Stimulated activated CD8-positive, alpha-beta memory T cell treated with anti-CD3 and anti-CD28 coated beads, Interleukin-4, amount 100 ng/mL, for 1 hour (primary cell): ENCODE results near the gene VCL.
"Not testable (repeated sequence)": the region's sequence is repeated elsewhere in the genome, so short reads cannot be mapped to it uniquely, and the experiment has no call there.

ENCODE experiments used
- DNase-seq, 2 donors: peaks; one replicate each; pipeline ENCODE4 v3.0.0-alpha.2; 2020; ENCODE audit warnings: low read depth in 2 of 2, low spot score in 1 of 2

VCL gene

GRCh38 chr10:74035303-74035702 lies 37.4 kb downstream of the VCL start:
- no peak for DNase-seq

GRCh38 chr10:74036474-74036873 lies 38.6 kb downstream of the VCL start:
- no peak for DNase-seq

- DNase-seq = no peak
These were observed 41.7 kb downstream of the VCL start for GRCh38 chr10:74039561-74040145.

GRCh38 chr10:74040200-74041126 lies 42.5 kb downstream of the VCL start:
- DNase-seq = no peak

- DNase-seq = no peak
These were observed 46.5 kb downstream of the VCL start for GRCh38 chr10:74044419-74044818.

- no peak for DNase-seq
These were observed 49.4 kb downstream of the VCL start for GRCh38 chr10:74047304-74047703.

GRCh38 chr10:74047871-74048270 lies 50.0 kb downstream of the VCL start:
- DNase-seq = no peak

GRCh38 chr10:74048433-74048832 lies 50.5 kb downstream of the VCL start:
- no peak for DNase-seq

GRCh38 chr10:74049955-74050354 lies 52.0 kb downstream of the VCL start:
- DNase-seq = no peak

- no peak for DNase-seq
These were observed 52.7 kb downstream of the VCL start for GRCh38 chr10:74050653-74051052.

GRCh38 chr10:74051736-74052342 lies 53.9 kb downstream of the VCL start:
- no peak for DNase-seq

- no peak for DNase-seq
These were observed 55.1 kb downstream of the VCL start for GRCh38 chr10:74052994-74053393.

GRCh38 chr10:74055383-74056049 lies 57.6 kb downstream of the VCL start:
- DNase-seq = no peak

GRCh38 chr10:74056050-74056818 lies 58.3 kb downstream of the VCL start:
- DNase-seq = no peak

- DNase-seq = no peak
These were observed 60.2 kb downstream of the VCL start for GRCh38 chr10:74058071-74058470.

GRCh38 chr10:74058658-74059057 lies 60.7 kb downstream of the VCL start:
- DNase-seq = no peak

GRCh38 chr10:74061104-74061503 lies 63.2 kb downstream of the VCL start:
- DNase-seq = no peak

GRCh38 chr10:74061978-74062377 lies 64.1 kb downstream of the VCL start:
- DNase-seq = not testable (repeated sequence)

- DNase-seq = no peak
These were observed 65.3 kb downstream of the VCL start for GRCh38 chr10:74063256-74063655.

- no peak for DNase-seq
These were observed 69.7 kb downstream of the VCL start for GRCh38 chr10:74067373-74068352.
